ENCODE measurements around the gene RDX.

DNA sequence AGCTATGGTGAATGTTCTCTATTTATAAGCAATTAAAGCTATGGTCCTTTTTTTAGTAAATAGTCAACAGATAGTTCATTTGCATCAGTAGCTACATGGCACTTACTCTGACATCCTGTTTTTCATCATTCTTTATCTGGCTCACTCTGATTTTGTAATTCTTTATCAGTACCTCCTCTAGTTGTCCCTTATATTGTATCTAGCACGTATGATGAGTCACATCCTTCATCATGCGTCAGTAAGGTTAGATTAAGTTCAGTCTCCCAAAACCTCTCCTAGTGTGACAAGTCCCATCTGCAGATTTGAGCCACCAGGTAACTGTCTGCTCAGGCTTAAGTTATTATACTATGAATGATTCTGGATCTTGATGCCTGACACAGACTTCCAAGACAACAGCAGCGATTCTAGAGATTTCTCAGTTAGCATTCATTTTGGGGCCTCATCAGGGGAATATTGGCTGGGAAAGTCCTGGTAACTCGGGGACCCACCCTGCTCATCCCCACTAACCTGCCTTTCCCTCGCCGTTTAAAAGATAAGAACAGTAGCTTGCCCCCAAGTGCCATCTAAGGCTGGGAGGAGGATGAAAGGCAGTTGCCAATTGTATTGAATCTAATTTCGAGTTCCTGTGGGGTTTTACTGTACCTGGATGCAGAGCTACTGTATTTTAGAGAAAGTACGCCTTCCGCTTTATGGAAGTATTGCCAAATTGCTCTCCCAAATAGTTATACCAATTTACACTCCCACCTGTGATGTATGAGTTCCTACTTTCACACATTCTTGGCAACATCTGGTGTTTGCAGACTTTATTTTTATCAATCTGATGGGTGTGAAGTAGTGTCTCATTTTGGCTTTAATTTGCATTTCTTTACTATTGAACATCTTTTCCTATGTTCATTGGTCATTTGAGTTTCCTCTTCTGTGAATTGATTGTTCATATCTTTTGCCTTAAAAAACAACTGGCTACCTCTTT is 147.4 kb downstream of the RDX start:
- TF ChIP-seq POLR2A (IDR thresholded peaks at IDR 0.05; ENCODE audit: low read depth, low read length): no peak
- TF ChIP-seq POLR2AphosphoS5 (IDR thresholded peaks at IDR 0.05; ENCODE audit: low read depth, low read length): no peak
- TF ChIP-seq TAF1 (IDR thresholded peaks at IDR 0.05; ENCODE audit: borderline replicate concordance, low read depth, low read length): no peak
